ENCODE data around the gene RNU1-4. TPM values are rescaled to one million over a fixed set of nuclear protein-coding genes. Genes with fewer than 3 reads are reported as not detected.

RNU1-4 gene
- total and polyA plus RNA-seq, 2 of the 13 experiments (the other 11 are each of a cell fraction or from before 2014, with no cell fraction given): under 0.01 to 11,018 TPM

DNA sequence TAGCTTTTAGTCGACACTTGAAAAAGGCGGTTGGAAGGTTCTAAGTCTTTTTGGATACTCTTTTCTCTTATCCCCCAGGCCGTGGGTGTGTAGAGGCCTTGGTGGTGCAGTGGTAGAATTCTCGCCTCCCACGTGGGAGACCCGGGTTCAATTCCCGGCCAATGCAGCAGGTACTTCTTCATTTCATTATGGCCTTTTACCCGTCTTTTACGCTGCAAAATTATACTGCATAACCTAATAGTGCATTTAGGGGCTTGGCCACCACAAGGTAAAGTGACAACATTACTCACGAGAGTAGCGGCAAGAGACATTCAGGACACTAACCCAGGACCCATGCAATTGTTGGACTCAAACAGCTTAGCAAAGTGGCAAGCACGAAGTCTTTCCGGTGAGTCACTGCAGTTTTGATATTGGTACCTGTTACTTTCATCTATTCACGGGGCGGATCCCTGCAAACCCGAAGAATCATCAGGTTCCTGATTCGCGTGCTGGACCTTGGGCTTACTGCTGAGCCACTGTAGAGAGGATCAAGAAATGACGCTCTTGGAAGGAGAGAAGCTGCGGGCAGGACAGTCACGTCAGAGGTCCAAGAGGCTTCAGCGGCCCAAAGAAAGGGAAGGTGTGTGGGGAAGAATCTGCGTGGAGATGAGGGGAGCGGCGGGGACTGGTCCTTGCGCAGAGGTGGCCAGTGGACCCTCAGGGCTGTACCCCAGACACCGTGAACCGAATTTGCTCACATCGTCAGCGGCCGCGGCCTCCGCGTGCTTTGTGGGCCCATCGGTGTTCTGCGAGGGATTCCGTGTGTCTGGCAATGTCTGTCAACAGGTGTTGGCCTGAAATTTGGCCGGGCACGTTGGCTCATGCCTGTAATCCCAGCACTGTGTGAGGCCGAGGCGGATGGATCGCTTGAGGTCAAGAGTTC, 12.9 kb upstream of the RNU1-4 start (continued):
- TF ChIP-seq GRHL1 (CRISPR knock-in tag; conservative IDR thresholded peaks at IDR 0.05) (no peak), EP300 (IDR thresholded peaks at IDR 0.05; ENCODE audit: low read depth in 2 of 2, low read length in 2 of 2) (no peak), EP300 (CRISPR knock-in tag; IDR thresholded peaks at IDR 0.05; ENCODE audit: borderline replicate concordance) (no peak), NCOR1 (IDR thresholded peaks at IDR 0.05; ENCODE audit: borderline replicate concordance, low read length) (no peak), HMG20B (CRISPR knock-in tag; conservative IDR thresholded peaks at IDR 0.05) (no peak), ZNF225 (CRISPR knock-in tag; IDR thresholded peaks at IDR 0.05) (peak; percentile 34; the same call in 1 of the 2 replicates), ETV6 (CRISPR knock-in tag; conservative IDR thresholded peaks at IDR 0.05) (no peak), RXRA (CRISPR knock-in tag; IDR thresholded peaks at IDR 0.05) (peak; percentile 28; the same call in 1 of the 2 replicates), ZNF205 (CRISPR knock-in tag; IDR thresholded peaks at IDR 0.05) (no peak), TOE1 (CRISPR knock-in tag; IDR thresholded peaks at IDR 0.05) (no peak), RAD51 (IDR thresholded peaks at IDR 0.05; ENCODE audit: borderline replicate concordance) (no peak), ZNF83 (CRISPR knock-in tag; IDR thresholded peaks at IDR 0.05; ENCODE audit: borderline replicate concordance) (no peak), GABPB1 (CRISPR knock-in tag; IDR thresholded peaks at IDR 0.05) (0 out of 2 replicates have a peak, but pooled peaks have one; percentile 24), SNAPC5 (CRISPR knock-in tag; IDR thresholded peaks at IDR 0.05; ENCODE audit: borderline replicate concordance) (no peak), PRMT3 (CRISPR knock-in tag; IDR thresholded peaks at IDR 0.05; ENCODE audit: borderline replicate concordance, low read depth) (no peak), MED1 (CRISPR knock-in tag; IDR thresholded peaks at IDR 0.05) (0 out of 2 replicates have a peak, but pooled peaks have one; percentile 15), ZNF678 (CRISPR knock-in tag; IDR thresholded peaks at IDR 0.05) (no peak), ZNF891 (CRISPR knock-in tag; IDR thresholded peaks at IDR 0.05) (0 out of 2 replicates have a peak, but pooled peaks have one; percentile 25), ELF4 (CRISPR knock-in tag; IDR thresholded peaks at IDR 0.05; ENCODE audit: borderline replicate concordance) (no peak), ZBTB38 (CRISPR knock-in tag; IDR thresholded peaks at IDR 0.05) (peak; percentile 51; the same call in 1 of the 2 replicates), HNRNPLL (IDR thresholded peaks at IDR 0.05; ENCODE audit: low read depth, low read length, poor library complexity, severe bottlenecking) (peak; percentile 25), SRF (IDR thresholded peaks at IDR 0.05; ENCODE audit: low read depth, low read length) (no peak), ZNF761 (CRISPR knock-in tag; conservative IDR thresholded peaks at IDR 0.05) (no peak)
- TF ChIP-seq, protein P1, sequence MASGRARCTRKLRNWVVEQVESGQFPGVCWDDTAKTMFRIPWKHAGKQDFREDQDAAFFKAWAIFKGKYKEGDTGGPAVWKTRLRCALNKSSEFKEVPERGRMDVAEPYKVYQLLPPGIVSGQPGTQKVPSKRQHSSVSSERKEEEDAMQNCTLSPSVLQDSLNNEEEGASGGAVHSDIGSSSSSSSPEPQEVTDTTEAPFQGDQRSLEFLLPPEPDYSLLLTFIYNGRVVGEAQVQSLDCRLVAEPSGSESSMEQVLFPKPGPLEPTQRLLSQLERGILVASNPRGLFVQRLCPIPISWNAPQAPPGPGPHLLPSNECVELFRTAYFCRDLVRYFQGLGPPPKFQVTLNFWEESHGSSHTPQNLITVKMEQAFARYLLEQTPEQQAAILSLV (CRISPR knock-in tag; IDR thresholded peaks at IDR 0.05; ENCODE audit: borderline replicate concordance): no peak
- TF ChIP-seq, protein P2, sequence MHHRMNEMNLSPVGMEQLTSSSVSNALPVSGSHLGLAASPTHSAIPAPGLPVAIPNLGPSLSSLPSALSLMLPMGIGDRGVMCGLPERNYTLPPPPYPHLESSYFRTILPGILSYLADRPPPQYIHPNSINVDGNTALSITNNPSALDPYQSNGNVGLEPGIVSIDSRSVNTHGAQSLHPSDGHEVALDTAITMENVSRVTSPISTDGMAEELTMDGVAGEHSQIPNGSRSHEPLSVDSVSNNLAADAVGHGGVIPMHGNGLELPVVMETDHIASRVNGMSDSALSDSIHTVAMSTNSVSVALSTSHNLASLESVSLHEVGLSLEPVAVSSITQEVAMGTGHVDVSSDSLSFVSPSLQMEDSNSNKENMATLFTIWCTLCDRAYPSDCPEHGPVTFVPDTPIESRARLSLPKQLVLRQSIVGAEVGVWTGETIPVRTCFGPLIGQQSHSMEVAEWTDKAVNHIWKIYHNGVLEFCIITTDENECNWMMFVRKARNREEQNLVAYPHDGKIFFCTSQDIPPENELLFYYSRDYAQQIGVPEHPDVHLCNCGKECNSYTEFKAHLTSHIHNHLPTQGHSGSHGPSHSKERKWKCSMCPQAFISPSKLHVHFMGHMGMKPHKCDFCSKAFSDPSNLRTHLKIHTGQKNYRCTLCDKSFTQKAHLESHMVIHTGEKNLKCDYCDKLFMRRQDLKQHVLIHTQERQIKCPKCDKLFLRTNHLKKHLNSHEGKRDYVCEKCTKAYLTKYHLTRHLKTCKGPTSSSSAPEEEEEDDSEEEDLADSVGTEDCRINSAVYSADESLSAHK (CRISPR knock-in tag; IDR thresholded peaks at IDR 0.05; ENCODE audit: borderline replicate concordance): no peak
